ENCODE data around the gene C3orf62. TPM values are rescaled to one million over a fixed set of nuclear protein-coding genes. Genes with fewer than 3 reads are reported as not detected.
"Not testable (repeated sequence)": the region's sequence is repeated elsewhere in the genome, so short reads cannot be mapped to it uniquely, and the experiment has no call there.

C3orf62 gene
- polyA plus RNA-seq, 1 experiment = 2.1 TPM

DNA sequence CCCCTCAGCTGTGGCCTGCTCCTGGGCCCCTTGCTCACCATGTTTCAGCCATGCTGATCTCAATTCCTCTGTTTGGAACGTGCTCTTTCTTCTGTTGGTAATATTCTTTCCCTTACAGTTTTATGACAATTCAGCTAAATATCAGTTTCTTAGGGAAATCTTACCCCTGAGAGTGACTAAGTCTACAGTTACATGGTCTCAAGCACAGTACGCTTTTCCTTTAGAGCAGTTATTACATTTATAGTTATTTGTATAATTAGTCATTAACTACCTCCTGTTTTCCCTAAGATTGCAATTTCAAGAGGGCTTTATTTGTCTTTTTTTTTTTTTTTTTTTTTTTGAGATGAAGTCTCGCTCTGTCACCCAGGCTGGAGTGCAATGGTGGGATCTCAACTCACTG lies 23.5 kb downstream of the C3orf62 start:
- no peak for DNase-seq (ENCODE audit: low read depth)
- POLR2A ChIA-PET = no interaction called here
- Histone ChIP-seq H3K4me3 (ENCODE audit: low read depth, low read length) (no peak overlapping the region), H3K36me3 (ENCODE audit: control insufficient read depth, insufficient read depth, low read length) (no peaks in the 10 kb centered on the region; the same call in 1 of the 2 replicates), H3K27me3 (ENCODE audit: control insufficient read depth, insufficient read depth, low read length) (no peaks in the 10 kb centered on the region)
- TF ChIP-seq CTCF (IDR thresholded peaks at IDR 0.05; ENCODE audit: insufficient read depth, low read depth, low read length) = no peak
- CTCF ChIA-PET = interaction anchor here (0.6 kb wide), 1 partner anchor 199 kb away, joined by 3 read pairs; no protein-coding TSS in a partner anchor

DNA sequence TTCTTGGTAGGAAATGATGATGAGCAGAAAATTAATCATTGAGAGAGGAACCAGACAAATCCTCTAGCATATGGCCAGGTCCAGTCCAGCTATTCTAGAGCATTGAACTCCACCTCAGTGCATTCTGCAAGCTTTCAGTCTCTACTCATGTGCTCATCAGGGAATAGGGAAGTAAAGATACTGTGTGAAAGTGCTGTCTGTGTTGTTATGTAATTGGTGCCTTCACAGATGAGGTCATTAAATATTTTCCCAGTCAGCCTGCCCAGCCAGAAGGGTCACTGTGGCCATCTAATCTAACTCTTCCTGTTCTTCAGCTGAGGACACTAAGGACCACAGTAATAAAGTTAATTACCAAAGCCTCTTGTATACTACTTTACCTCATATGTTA lies 28.2 kb downstream of the C3orf62 start:
- Histone ChIP-seq H3K27me3 (ENCODE audit: control insufficient read depth, insufficient read depth, low read length) (no peaks in the 10 kb centered on the region), H3K36me3 (ENCODE audit: control insufficient read depth, insufficient read depth, low read length) (no peaks in the 10 kb centered on the region; the same call in 1 of the 2 replicates), H3K4me3 (ENCODE audit: low read depth, low read length) (no peak overlapping the region)
- no peak for TF ChIP-seq CTCF (IDR thresholded peaks at IDR 0.05; ENCODE audit: insufficient read depth, low read depth, low read length)
- DNase-seq (ENCODE audit: low read depth) = peak; percentile 14
- POLR2A ChIA-PET = no interaction called here
- CTCF ChIA-PET = interaction anchor here (0.7 to 1.9 kb wide), 3 partner anchors 16 to 77 kb away, joined by 3 to 5 read pairs (median 3); partner anchors contain the start of gene KLHDC8B

GRCh38 chr3:49244581-49245205 lies 32.3 kb downstream of the C3orf62 start:
- no peak for DNase-seq (ENCODE audit: low read depth)
- no peak for TF ChIP-seq CTCF (IDR thresholded peaks at IDR 0.05; ENCODE audit: insufficient read depth, low read depth, low read length)
- H3K4me3 ChIP-seq (ENCODE audit: low read depth, low read length) = no peak overlapping the region
- no peaks in the 10 kb centered on the region for H3K36me3 ChIP-seq (ENCODE audit: control insufficient read depth, insufficient read depth, low read length)
- ChIA-PET CTCF (no interaction called here), POLR2A (no interaction called here)
- no peaks in the 10 kb centered on the region for H3K27me3 ChIP-seq (ENCODE audit: control insufficient read depth, insufficient read depth, low read length)

DNA sequence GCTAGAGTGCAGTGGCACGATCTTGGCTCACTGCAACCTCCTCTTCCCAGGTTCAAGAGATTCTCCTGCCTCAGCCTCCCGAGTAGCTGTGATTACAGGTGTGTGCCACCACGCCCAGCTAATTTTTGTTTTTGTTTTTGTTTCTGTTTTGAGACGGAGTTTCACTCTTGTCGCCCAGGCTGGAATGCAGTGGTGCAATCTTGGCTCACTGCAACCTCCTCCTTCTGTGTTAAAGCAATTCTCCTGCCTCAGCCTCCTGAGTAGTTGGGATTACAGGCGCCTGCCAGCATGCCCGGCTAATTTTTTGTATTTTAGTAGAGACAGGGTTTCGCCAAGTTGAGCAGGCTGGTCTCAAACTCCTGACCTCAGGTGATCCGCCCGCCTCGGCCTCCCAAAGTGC lies 36.9 kb downstream of the C3orf62 start:
- POLR2A ChIA-PET; H3K36me3 ChIP-seq (ENCODE audit: control insufficient read depth, insufficient read depth, low read length); H3K27me3 ChIP-seq (ENCODE audit: control insufficient read depth, insufficient read depth, low read length); CTCF ChIA-PET; DNase-seq (ENCODE audit: low read depth); H3K4me3 ChIP-seq (ENCODE audit: low read depth, low read length): not testable (repeated sequence)

GRCh38 chr3:49238274-49239127 lies 38.5 kb downstream of the C3orf62 start:
- DNase-seq (ENCODE audit: low read depth) = no peak
- Histone ChIP-seq H3K36me3 (ENCODE audit: control insufficient read depth, insufficient read depth, low read length) (no peaks in the 10 kb centered on the region), H3K4me3 (ENCODE audit: low read depth, low read length) (no peak overlapping the region), H3K27me3 (ENCODE audit: control insufficient read depth, insufficient read depth, low read length) (no peaks in the 10 kb centered on the region)
- ChIA-PET POLR2A (no interaction called here), CTCF (no interaction called here)
- TF ChIP-seq CTCF (IDR thresholded peaks at IDR 0.05; ENCODE audit: insufficient read depth, low read depth, low read length) = no peak

Measured in BJ (cell line).